Loucy (cell line): Measurements from ENCODE around the gene MRTFA.

Experiments used
- H2AFZ ChIP-seq: fragments of 200-600 bp; sonication (generic); 2 replicates; pipeline ENCODE4 v1.6.0; 2016; ENCODE audit warnings: antibody characterized with exemption, mild to moderate bottlenecking, low read length, moderate library complexity
- H3F3A ChIP-seq: fragments of 200-600 bp; 2 replicates; pipeline ENCODE4 v1.6.0; 2016; ENCODE audit warnings: antibody characterized with exemption, low read depth, mild to moderate bottlenecking
- H3K27me3 ChIP-seq: fragments of 200-600 bp; sonication (generic); 2 replicates; pipeline ENCODE4 v1.6.1; 2014; ENCODE audit warnings: low read length, mild to moderate bottlenecking; ENCODE audit not compliant: insufficient read depth, poor library complexity, severe bottlenecking
- H3K36me3 ChIP-seq: fragments of 200-600 bp; sonication (generic); 2 replicates; pipeline ENCODE4 v1.6.1; 2016; ENCODE audit warnings: low read length; ENCODE audit not compliant: insufficient read depth
- H3K4me1 ChIP-seq: fragments of 200-600 bp; sonication (generic); 2 replicates; pipeline ENCODE4 v1.5.1; 2014; ENCODE audit warnings: low read length, mild to moderate bottlenecking; ENCODE audit not compliant: insufficient read depth, poor library complexity, severe bottlenecking
- H3K4me2 ChIP-seq: fragments of 200-600 bp; sonication (generic); 2 replicates; pipeline ENCODE4 v1.6.0; 2014; ENCODE audit warnings: antibody characterized with exemption, low read length, low read depth, mild to moderate bottlenecking; ENCODE audit not compliant: poor library complexity, severe bottlenecking
- H3K4me3 ChIP-seq: fragments of 200-600 bp; sonication (generic); 2 replicates; pipeline ENCODE4 v1.5.1; 2014; ENCODE audit warnings: low read length, mild to moderate bottlenecking, mixed read lengths; ENCODE audit not compliant: poor library complexity, severe bottlenecking
- H3K79me2 ChIP-seq: fragments of 200-600 bp; sonication (generic); 2 replicates; pipeline ENCODE4 v1.6.1; 2014; ENCODE audit warnings: low read length; ENCODE audit not compliant: insufficient read depth
- H3K9ac ChIP-seq: fragments of 200-600 bp; sonication (generic); 2 replicates; pipeline ENCODE4 v1.6.0; 2014; ENCODE audit warnings: mild to moderate bottlenecking, low read depth, low read length, moderate library complexity; ENCODE audit not compliant: poor library complexity, severe bottlenecking
- H3K9me2 ChIP-seq: fragments of 200-600 bp; sonication (generic); replicated peaks from 2 replicates; pipeline ENCODE4 v1.6.1; 2016; ENCODE audit warnings: low read depth, low read length, mixed read lengths
- H3K9me3 ChIP-seq: fragments of 200-600 bp; sonication (generic); 2 replicates; pipeline ENCODE4 v1.6.1; 2014; ENCODE audit warnings: mild to moderate bottlenecking, antibody characterized with exemption, low read length, low read depth; ENCODE audit not compliant: insufficient read depth
- H4K20me1 ChIP-seq: fragments of 200-600 bp; sonication (generic); 2 replicates; pipeline ENCODE4 v1.6.0; 2014; ENCODE audit warnings: antibody characterized with exemption, low read length, mild to moderate bottlenecking; ENCODE audit not compliant: insufficient read depth, poor library complexity, severe bottlenecking
- EZH2phosphoT487 ChIP-seq: fragments of 200-600 bp; IDR thresholded peaks from 2 replicates; pipeline ENCODE4 v1.6.1; 2018; ENCODE audit warnings: antibody characterized with exemption, mild to moderate bottlenecking, moderate library complexity, borderline replicate concordance
- TF ChIP-seq, protein P1 (sequence below): fragments of 200-600 bp; sonication (generic); conservative IDR thresholded peaks from 2 replicates; pipeline ENCODE4 v1.5.1; 2014; ENCODE audit warnings: mild to moderate bottlenecking, antibody characterized with exemption, low read length

MRTFA gene

GRCh38 chr22:40452730-40453487 lies 183.6 kb downstream of the MRTFA start:
- H3F3A ChIP-seq, result no peaks in the 10 kb centered on the region
- no peak overlapping the region for H2AFZ ChIP-seq
- no peak overlapping the region for H3K4me2 ChIP-seq
- TF ChIP-seq, protein P1, sequence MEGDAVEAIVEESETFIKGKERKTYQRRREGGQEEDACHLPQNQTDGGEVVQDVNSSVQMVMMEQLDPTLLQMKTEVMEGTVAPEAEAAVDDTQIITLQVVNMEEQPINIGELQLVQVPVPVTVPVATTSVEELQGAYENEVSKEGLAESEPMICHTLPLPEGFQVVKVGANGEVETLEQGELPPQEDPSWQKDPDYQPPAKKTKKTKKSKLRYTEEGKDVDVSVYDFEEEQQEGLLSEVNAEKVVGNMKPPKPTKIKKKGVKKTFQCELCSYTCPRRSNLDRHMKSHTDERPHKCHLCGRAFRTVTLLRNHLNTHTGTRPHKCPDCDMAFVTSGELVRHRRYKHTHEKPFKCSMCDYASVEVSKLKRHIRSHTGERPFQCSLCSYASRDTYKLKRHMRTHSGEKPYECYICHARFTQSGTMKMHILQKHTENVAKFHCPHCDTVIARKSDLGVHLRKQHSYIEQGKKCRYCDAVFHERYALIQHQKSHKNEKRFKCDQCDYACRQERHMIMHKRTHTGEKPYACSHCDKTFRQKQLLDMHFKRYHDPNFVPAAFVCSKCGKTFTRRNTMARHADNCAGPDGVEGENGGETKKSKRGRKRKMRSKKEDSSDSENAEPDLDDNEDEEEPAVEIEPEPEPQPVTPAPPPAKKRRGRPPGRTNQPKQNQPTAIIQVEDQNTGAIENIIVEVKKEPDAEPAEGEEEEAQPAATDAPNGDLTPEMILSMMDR, result no peak
- no peak for TF ChIP-seq EZH2phosphoT487
- H3K36me3 ChIP-seq, result no peaks in the 10 kb centered on the region; the same call in 1 of the 2 replicates
- no peaks in the 10 kb centered on the region for H3K9me3 ChIP-seq
- H3K27me3 ChIP-seq, result no peaks in the 10 kb centered on the region
- H3K79me2 ChIP-seq, result peaks cover 100% of the 10 kb centered on the region
- no peaks in the 10 kb centered on the region for H3K9me2 ChIP-seq
- H3K9ac ChIP-seq, result no peak overlapping the region
- peaks cover 8% of the 10 kb centered on the region for H3K4me1 ChIP-seq
- H4K20me1 ChIP-seq, result peaks cover 44% of the 10 kb centered on the region
- H3K4me3 ChIP-seq, result no peak overlapping the region

GRCh38 chr22:40451210-40451609 lies 185.3 kb downstream of the MRTFA start:
- TF ChIP-seq, protein P1, result no peak
- TF ChIP-seq EZH2phosphoT487, result no peak

GRCh38 chr22:40450616-40451015 lies 185.9 kb downstream of the MRTFA start:
- Histone ChIP-seq H3K27me3 (no peaks in the 10 kb centered on the region), H4K20me1 (peaks cover 50% of the 10 kb centered on the region), H3K9me3 (no peaks in the 10 kb centered on the region), H3K79me2 (peaks cover 100% of the 10 kb centered on the region), H2AFZ (no peak overlapping the region), H3K4me3 (no peak overlapping the region), H3K9ac (no peak overlapping the region), H3K36me3 (peaks cover 12% of the 10 kb centered on the region; the same call in 1 of the 2 replicates), H3F3A (no peaks in the 10 kb centered on the region), H3K9me2 (no peaks in the 10 kb centered on the region), H3K4me1 (no peaks in the 10 kb centered on the region), H3K4me2 (no peak overlapping the region)
- TF ChIP-seq, protein P1, result no peak
- no peak for TF ChIP-seq EZH2phosphoT487

More at GRCh38 chr22:40451210-40451609, 185.3 kb downstream of the MRTFA start:
- Histone ChIP-seq H3K9me3 (no peaks in the 10 kb centered on the region), H4K20me1 (peaks cover 44% of the 10 kb centered on the region), H3K9ac (no peak overlapping the region), H3K79me2 (peaks cover 100% of the 10 kb centered on the region), H3K4me3 (no peak overlapping the region), H3K4me2 (no peak overlapping the region), H3K27me3 (no peaks in the 10 kb centered on the region), H3F3A (no peaks in the 10 kb centered on the region), H2AFZ (no peak overlapping the region), H3K9me2 (no peaks in the 10 kb centered on the region), H3K36me3 (peaks cover 10% of the 10 kb centered on the region; the same call in 1 of the 2 replicates), H3K4me1 (no peaks in the 10 kb centered on the region)
